CD4-positive, alpha-beta T cell treated with Interleukin-4 for 1 hour (primary cell): ENCODE results near the gene RGS3.

ENCODE experiments used
- DNase-seq, 2 donors: peaks; one replicate each; pipeline ENCODE4 v3.0.0-alpha.2; 2020 to 2022

Gene RGS3

DNA sequence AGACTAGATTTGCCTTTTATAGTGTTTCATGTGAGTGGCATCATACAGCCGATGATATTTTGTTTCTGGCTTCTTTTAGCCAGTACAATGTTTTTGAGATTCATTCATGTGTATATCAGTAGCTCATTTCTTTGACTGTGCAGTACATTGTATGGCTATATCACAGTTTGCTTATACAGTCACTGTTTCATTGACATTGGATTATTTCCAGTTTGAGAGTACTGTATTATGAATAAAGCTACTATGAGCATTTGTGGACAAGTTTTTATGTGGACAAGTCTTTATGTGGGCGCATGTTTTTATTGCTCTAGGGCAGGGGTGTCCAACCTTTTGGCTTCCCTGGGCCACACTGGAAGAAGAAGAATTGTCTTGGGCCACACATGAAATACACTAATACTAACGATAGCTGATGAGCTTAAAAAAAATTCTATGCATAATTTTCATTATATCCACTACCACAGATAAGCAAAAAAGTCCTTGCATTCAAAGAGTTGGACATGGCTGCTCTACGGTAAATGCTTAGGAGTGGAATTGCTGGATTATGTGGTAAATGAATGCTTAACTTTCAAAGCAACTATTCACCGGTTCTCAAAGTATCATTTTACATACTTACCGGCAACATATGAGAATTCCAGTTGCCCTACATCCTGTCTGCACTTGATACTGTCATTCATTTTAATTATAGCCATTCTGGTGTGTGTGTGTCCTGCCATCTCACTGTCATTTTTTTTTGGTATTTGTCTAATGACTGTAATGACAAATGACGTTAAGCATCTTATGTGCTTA lies 177.8 kb downstream of the RGS3 start:
- no peak for DNase-seq

DNA sequence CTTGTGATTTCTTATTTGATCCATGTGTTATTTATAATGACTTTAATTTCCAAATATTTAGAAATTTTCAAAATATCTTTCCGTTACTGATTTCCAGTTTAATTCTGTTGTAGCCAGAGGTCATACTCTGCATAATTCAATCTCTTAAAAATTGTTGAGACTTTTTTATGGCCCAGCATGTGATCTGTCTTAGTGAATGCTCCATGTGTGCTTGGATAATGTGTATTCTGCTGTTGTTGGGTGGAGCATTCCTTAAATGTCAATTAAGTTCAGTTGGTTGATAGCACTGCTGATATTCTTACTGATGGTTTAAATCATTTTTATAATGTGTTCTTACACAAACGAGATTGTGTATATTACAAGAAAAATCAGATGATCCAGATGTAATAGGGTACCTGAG lies 180.8 kb downstream of the RGS3 start:
- no peak for DNase-seq

DNA sequence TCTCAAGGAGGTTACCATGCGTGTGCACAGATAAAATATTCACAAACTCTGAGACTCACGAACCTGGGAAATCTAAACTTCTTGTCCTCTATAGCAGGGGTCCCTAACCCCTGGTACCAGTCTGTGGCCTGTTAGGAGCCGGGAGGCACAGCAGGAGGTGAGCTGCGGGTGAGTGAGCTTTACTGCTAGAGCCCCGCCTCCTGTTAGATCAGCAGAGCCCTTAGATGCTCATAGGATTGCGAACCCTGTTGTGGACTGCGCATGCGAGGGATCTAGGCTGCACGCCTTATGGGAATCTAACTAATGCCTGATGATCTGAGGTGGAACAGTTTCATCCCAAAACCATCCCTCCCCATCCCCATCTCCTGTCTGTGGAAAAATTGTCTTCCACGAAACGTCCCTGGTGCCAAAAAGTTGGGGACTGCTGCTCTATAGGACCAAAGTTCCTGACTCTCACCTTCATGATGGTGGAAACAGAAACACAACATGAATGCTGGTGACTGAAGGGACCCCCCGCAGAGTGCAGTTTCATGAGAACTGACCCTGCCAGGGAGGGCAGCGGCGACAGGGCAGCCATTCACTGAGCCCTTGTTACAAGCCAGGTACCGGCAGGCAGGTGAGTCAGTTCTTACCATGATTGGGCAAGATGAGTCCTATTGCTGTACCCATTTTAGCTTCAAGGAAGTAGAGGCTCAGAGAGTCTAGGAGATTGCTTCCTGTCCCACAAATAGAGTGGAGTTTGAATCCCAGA lies 181.9 kb downstream of the RGS3 start:
- no peak for DNase-seq

- no peak for DNase-seq
These were observed 182.4 kb downstream of the RGS3 start for GRCh38 chr9:113645978-113646253.

- DNase-seq: no peak
These were observed 183.0 kb downstream of the RGS3 start for GRCh38 chr9:113646491-113646890.
